ELR (cell line): Measurements from ENCODE around the gene COL18A1.
A peak's percentile ranks its signal among the peaks of the same experiment; 100 is the strongest.
"Not testable (repeated sequence)": the region's sequence is repeated elsewhere in the genome, so short reads cannot be mapped to it uniquely, and the experiment has no call there.

ENCODE experiments used
- DNase-seq: peaks from one replicate; pipeline ENCODE4 v3.0.0-alpha.2; 2015; ENCODE audit warnings: low read depth

COL18A1 gene

GRCh38 chr21:45427331-45428271, 22.6 kb downstream of the COL18A1 start:
- peak; percentile 98 for DNase-seq

- no peak for DNase-seq
Measured at GRCh38 chr21:45428534-45428933, 23.6 kb downstream of the COL18A1 start.

- no peak for DNase-seq
Measured at GRCh38 chr21:45429221-45430175, 24.5 kb downstream of the COL18A1 start.

GRCh38 chr21:45430521-45431501, 25.8 kb downstream of the COL18A1 start:
- no peak for DNase-seq

- no peak for DNase-seq
Measured at GRCh38 chr21:45431781-45432572, 27.0 kb downstream of the COL18A1 start.

GRCh38 chr21:45432575-45433255, 27.8 kb downstream of the COL18A1 start:
- peak; percentile 21 for DNase-seq

- no peak for DNase-seq
Measured at GRCh38 chr21:45433301-45433700, 28.3 kb downstream of the COL18A1 start.

GRCh38 chr21:45433911-45434644, 29.1 kb downstream of the COL18A1 start:
- DNase-seq, result no peak

- DNase-seq, result no peak
Measured at GRCh38 chr21:45434645-45435217, 29.8 kb downstream of the COL18A1 start.

- DNase-seq, result no peak
Measured at GRCh38 chr21:45435405-45435981, 30.5 kb downstream of the COL18A1 start.

GRCh38 chr21:45436351-45437065, 31.5 kb downstream of the COL18A1 start:
- no peak for DNase-seq

- DNase-seq, result not testable (repeated sequence)
Measured at GRCh38 chr21:45437844-45438243, 32.9 kb downstream of the COL18A1 start.

GRCh38 chr21:45438391-45439145, 33.6 kb downstream of the COL18A1 start:
- peak; percentile 18 for DNase-seq

GRCh38 chr21:45439161-45439872, 34.4 kb downstream of the COL18A1 start:
- peak; percentile 90 for DNase-seq

- no peak for DNase-seq
Measured at GRCh38 chr21:45439901-45440461, 35.0 kb downstream of the COL18A1 start.

- no peak for DNase-seq
Measured at GRCh38 chr21:45440736-45441350, 35.9 kb downstream of the COL18A1 start.
